Activated CD4-positive, CD25-positive, alpha-beta regulatory T cell treated with anti-CD3 and anti-CD28 coated beads, Interleukin-2, amount 50 U/mL, for 24 hours (primary cell): Measurements from ENCODE around the gene COPB1.

Source experiments
- ATAC-seq, 2 donors: fragments of 150-1000 bp; cut with Tn5 transposase; one replicate each; pipeline ENCODE4 v1.10.0; 2021; ENCODE audit warnings: mild to moderate bottlenecking in 1 of 2, moderate library complexity in 1 of 2

The COPB1 gene

GRCh38 chr11:14423633-14424032 is 76.0 kb downstream of the COPB1 start:
- ATAC-seq: no peak

GRCh38 chr11:14422814-14423182 is 76.8 kb downstream of the COPB1 start:
- no peak for ATAC-seq

- no peak for ATAC-seq
Measured at GRCh38 chr11:14422052-14422813, 77.4 kb downstream of the COPB1 start.

- no peak for ATAC-seq
Measured at GRCh38 chr11:14420223-14420622, 79.4 kb downstream of the COPB1 start.

- ATAC-seq: no peak
Measured at GRCh38 chr11:14418801-14419417, 80.7 kb downstream of the COPB1 start.

- ATAC-seq: no peak
Measured at GRCh38 chr11:14417617-14418374, 81.8 kb downstream of the COPB1 start.

GRCh38 chr11:14417186-14417585 is 82.4 kb downstream of the COPB1 start:
- ATAC-seq: no peak

- ATAC-seq: peak; percentile 99
Measured at GRCh38 chr11:14414470-14415461, 84.8 kb downstream of the COPB1 start.

GRCh38 chr11:14413307-14414069 is 86.1 kb downstream of the COPB1 start:
- no peak for ATAC-seq

GRCh38 chr11:14411818-14412217 is 87.8 kb downstream of the COPB1 start:
- no peak for ATAC-seq

- ATAC-seq: no peak
Measured at GRCh38 chr11:14409891-14410290, 89.7 kb downstream of the COPB1 start.

GRCh38 chr11:14408612-14409011 is 91.0 kb downstream of the COPB1 start:
- ATAC-seq: no peak
